Right lobe of liver (tissue), 6 donors: Measurements from ENCODE around the gene AKR1B1. TPM values are rescaled to one million over a fixed set of nuclear protein-coding genes. Genes with fewer than 3 reads are reported as not detected.

Source experiments
- ATAC-seq, 4 donors: fragments of 200-7000 bp; cut with Tn5 transposase; one replicate each; pipeline ENCODE4 v1.9.1; 2020; ENCODE audit warnings: mild to moderate bottlenecking in 4 of 4, moderate library complexity in 4 of 4
- DNase-seq, 3 donors: peaks; one replicate each; pipeline ENCODE4 v3.0.0-alpha.2; 2020
- H3K27ac ChIP-seq, 3 donors: fragments of 200-600 bp; one replicate each; pipeline ENCODE4 v1.8.0; 2022
- H3K27me3 ChIP-seq, 2 donors: fragments of 200-600 bp; one replicate each; pipeline ENCODE4 v1.8.0; 2022
- H3K36me3 ChIP-seq, 4 donors: fragments of 200-600 bp; sonication (generic) in 1 of 4; one replicate each; pipeline versions ENCODE4 v1.5.1 to v1.8.0; 2017 to 2022; ENCODE audit warnings: control low read depth in 1 of 4
- H3K4me1 ChIP-seq, 4 donors: fragments of 200-600 bp; sonication (generic) in 1 of 4; one replicate each; pipeline versions ENCODE4 v1.5.1 to v1.8.0; 2017 to 2022; ENCODE audit warnings: control low read depth in 1 of 4
- H3K4me3 ChIP-seq, 3 donors: fragments of 200-600 bp; one replicate each; pipeline ENCODE4 v1.8.0; 2022
- H3K9me3 ChIP-seq, 4 donors: fragments of 200-600 bp; sonication (generic) in 1 of 4; one replicate each; pipeline versions ENCODE4 v1.5.1 to v1.8.0; 2017 to 2022; ENCODE audit warnings: control low read depth in 1 of 4
- POLR2A ChIP-seq: fragments of 450-650 bp; IDR thresholded peaks from one replicate; pipeline ENCODE4 v1.6.1; 2017; ENCODE audit warnings: antibody characterized with exemption, mild to moderate bottlenecking
- WGBS: methylation state at CpG from one replicate; pipeline ENCODE4 v1.1.6; 2018; ENCODE audit warnings: low coverage, low lambda C conversion rate; ENCODE audit not compliant: insufficient coverage; ENCODE audit errors: missing lambda C conversion rate; 5-methylcytosine and 5-hydroxymethylcytosine counted together
- intact Hi-C, 2 donors: fragments of 100-400 bp; cut with DNase I; formaldehyde crosslinking; loops; one replicate each; pipeline versions ENCODE4 v1.11.2 to v1.14.1; 2022
- total RNA-seq, 6 experiments: library from RNA; depleted of rRNA in 2 of 6; stranded (reverse); fragments of >200 nt in 2 of 6; fragmentation: NEBNext Ultra II Directional in 3 of 6; extraction: Animal tissue kit (Norgen Biotek cat#: 25700) in 3 of 6; gene quantifications; one replicate each; pipeline versions ENCODE4 v1.1.0 to v1.2.4, GENCODE V29; 2016 to 2023
- TF ChIP-seq, protein P1 (sequence below), 4 donors: fragments of 200-600 bp in 3 of 4; fragments of 450-650 bp in 1 of 4; IDR thresholded peaks; one replicate each; pipeline versions ENCODE4 v1.5.1 to v1.8.0; 2016 to 2022; ENCODE audit warnings: antibody characterized with exemption in 4 of 4, mild to moderate bottlenecking in 2 of 4
- donor health status: DM: no; HTN: yes; CAD: no.
- donor health status: DM: no; HTN: no; CAD: no.
- donor health status: DM: no; HTN: no; CAD: no.
- donor health status: DM: no; HTN: yes; CAD: no.
- donor health status: DM: no; HTN: yes; CAD: no.

The AKR1B1 gene
- total RNA-seq, 6 experiments from 2014 or later = 6.9 to 18.1 (median 9.7) TPM

DNA sequence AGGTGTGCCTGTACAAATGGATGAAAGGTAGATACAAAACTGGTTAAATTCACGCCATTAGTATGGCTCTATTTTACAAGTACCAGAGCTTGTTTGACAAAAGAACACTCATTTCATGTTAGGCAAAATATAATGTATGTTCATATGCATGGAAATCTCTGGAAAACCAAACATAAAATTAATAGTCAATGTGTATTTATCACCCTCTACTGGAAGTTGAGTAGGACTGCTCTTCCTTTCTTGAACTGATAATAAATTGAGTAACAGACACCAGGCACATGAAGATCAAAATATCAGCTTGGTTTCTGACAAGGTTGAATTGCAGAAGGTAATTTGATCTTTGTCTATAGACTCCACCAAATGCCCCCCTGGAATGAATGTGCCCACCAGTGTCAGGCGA lies 19.8 kb upstream of the AKR1B1 start:
- Histone ChIP-seq H3K9me3 (no peaks in the 10 kb centered on the region), H3K36me3 (no peaks in the 10 kb centered on the region), H3K27ac (no peak overlapping the region), H3K4me1 (no peaks in the 10 kb centered on the region), H3K4me3 (no peak overlapping the region), H3K27me3 (no peaks in the 10 kb centered on the region)
- ATAC-seq (no peak), DNase-seq (no peak)
- TF ChIP-seq POLR2A = no peak
- TF ChIP-seq, protein P1, sequence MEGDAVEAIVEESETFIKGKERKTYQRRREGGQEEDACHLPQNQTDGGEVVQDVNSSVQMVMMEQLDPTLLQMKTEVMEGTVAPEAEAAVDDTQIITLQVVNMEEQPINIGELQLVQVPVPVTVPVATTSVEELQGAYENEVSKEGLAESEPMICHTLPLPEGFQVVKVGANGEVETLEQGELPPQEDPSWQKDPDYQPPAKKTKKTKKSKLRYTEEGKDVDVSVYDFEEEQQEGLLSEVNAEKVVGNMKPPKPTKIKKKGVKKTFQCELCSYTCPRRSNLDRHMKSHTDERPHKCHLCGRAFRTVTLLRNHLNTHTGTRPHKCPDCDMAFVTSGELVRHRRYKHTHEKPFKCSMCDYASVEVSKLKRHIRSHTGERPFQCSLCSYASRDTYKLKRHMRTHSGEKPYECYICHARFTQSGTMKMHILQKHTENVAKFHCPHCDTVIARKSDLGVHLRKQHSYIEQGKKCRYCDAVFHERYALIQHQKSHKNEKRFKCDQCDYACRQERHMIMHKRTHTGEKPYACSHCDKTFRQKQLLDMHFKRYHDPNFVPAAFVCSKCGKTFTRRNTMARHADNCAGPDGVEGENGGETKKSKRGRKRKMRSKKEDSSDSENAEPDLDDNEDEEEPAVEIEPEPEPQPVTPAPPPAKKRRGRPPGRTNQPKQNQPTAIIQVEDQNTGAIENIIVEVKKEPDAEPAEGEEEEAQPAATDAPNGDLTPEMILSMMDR (IDR thresholded peaks at IDR 0.05) = no peak
- intact Hi-C loops = no loop called here
- WGBS = 25% methylated on average over 2 of the region's 2 CpGs

DNA sequence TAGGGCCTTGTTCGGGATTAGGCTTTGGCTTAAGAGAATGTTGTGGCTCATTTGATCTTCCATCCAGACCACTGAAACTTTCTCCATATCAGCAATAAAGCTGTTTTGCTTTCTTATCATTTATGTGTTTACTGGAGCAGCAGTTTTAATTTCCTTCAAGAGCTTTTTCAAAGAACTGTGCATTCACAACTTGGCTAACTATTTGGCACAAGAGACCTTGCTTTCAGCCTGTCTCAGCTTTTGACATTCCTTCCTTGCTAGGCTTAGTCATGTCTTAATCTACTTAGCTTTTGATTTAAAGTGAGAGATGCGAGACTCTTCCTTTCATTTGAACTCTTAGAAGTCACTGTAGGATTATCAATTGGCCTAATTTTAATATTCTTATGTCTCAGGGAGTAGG lies 19.1 kb upstream of the AKR1B1 start:
- Histone ChIP-seq H3K9me3 (no peaks in the 10 kb centered on the region), H3K36me3 (no peaks in the 10 kb centered on the region), H3K4me1 (no peaks in the 10 kb centered on the region), H3K27me3 (no peaks in the 10 kb centered on the region), H3K4me3 (no peak overlapping the region), H3K27ac (no peak overlapping the region)
- ATAC-seq = no peak
- no peak for DNase-seq
- WGBS = 47% methylated on average over 2 of the region's 2 CpGs
- intact Hi-C loops = no loop called here
- TF ChIP-seq, protein P1 (IDR thresholded peaks at IDR 0.05) = no peak
- TF ChIP-seq POLR2A = no peak

DNA sequence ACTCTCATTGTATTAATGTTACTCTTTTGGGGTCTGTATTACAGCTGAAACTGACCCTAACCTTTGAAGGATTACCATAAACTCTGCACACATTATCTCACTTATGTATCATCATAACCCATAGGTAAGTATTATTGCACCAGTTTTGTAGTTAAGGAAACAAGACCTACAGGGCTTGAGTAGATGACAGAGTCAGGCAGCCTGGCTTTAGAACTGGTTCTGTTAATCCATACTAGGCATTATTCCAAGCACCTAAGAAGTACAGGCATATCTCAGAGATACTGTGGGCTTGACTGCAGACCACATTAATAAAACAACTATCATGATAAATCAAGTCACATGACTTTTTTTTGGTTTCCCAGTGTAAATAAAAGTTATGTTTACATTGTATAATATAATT lies 17.1 kb upstream of the AKR1B1 start:
- intact Hi-C loops = no loop called here
- TF ChIP-seq, protein P1 (IDR thresholded peaks at IDR 0.05) = no peak
- no peak for TF ChIP-seq POLR2A

DNA sequence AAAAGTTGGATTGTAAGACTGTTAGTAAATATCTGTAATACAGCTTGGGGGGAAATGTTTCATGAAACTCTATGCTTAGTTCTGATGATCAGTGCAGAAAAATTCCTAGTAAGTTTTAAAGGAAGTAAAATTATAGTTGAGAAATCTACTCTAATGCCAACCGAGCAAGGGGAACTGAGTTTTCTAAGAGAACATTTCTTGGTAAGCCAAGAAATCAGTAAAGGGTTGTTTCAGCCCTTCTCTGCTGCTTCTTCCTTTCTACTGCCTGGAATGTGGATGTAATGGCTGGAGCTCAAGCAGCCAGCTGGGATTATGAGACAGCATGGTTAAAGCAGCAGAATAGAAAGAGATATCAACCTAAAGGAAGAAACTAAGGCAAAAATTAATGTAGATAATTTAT lies 15.9 kb upstream of the AKR1B1 start:
- no peak overlapping the region for H3K27ac ChIP-seq
- intact Hi-C loops = no loop called here
- H3K4me1 ChIP-seq = no peaks in the 10 kb centered on the region
- H3K9me3 ChIP-seq = no peaks in the 10 kb centered on the region
- ATAC-seq (peak in 1 of 4 donors; percentile 21), DNase-seq (no peak)
- H3K4me3 ChIP-seq = no peak overlapping the region
- TF ChIP-seq, protein P1 (IDR thresholded peaks at IDR 0.05) = no peak
- no peak for TF ChIP-seq POLR2A
- H3K27me3 ChIP-seq = no peaks in the 10 kb centered on the region
- no peaks in the 10 kb centered on the region for H3K36me3 ChIP-seq
- WGBS = 80% methylated on average over 1 of the region's 1 CpG

More for the DNA sequence above, 17.1 kb upstream of the AKR1B1 start:
- no peaks in the 10 kb centered on the region for H3K9me3 ChIP-seq
- DNase-seq = no peak
- no peak for ATAC-seq
- H3K27ac ChIP-seq = no peak overlapping the region
- H3K36me3 ChIP-seq = no peaks in the 10 kb centered on the region
- H3K4me3 ChIP-seq = no peak overlapping the region
- H3K4me1 ChIP-seq = no peaks in the 10 kb centered on the region
- no peaks in the 10 kb centered on the region for H3K27me3 ChIP-seq

DNA sequence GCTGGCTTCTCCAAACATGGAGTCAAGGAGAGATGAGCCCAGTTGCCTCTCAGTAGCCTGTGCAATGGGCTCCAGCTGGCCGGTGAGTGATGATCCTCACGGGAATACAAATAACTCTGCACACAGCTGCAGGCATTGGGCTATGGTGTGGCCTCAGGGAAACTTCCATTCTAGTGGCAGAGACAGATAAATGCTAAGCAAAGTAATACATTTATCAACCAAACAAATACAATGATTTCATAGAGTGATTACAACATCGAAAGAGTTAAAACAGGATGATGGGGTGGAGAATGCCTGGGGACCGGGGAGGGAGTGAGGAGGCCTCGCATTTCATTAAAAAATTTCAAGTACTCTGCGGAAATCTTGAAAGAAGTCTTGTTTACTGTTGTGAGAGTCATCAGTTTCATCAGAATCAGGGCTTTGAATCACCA lies 15.0 kb upstream of the AKR1B1 start:
- no peak for ATAC-seq
- Histone ChIP-seq H3K4me3 (no peak overlapping the region), H3K4me1 (no peaks in the 10 kb centered on the region), H3K9me3 (no peaks in the 10 kb centered on the region), H3K27ac (no peak overlapping the region), H3K27me3 (no peaks in the 10 kb centered on the region), H3K36me3 (no peaks in the 10 kb centered on the region)
- TF ChIP-seq POLR2A = no peak
- TF ChIP-seq, protein P1 (IDR thresholded peaks at IDR 0.05) = no peak
- no peak for DNase-seq
- 80% methylated on average over 6 of the region's 6 CpGs for WGBS
- intact Hi-C loops = no loop called here
